Astrocyte (in vitro differentiated cells and primary cell): ENCODE data around the gene CSNK2A1. TPM values are rescaled to one million over a fixed set of nuclear protein-coding genes. Genes with fewer than 3 reads are reported as not detected.

Experiments used
- DNase-seq: peaks from one replicate; pipeline ENCODE4 v3.0.0-alpha.2; 2010; ENCODE audit warnings: low read depth
- FAIRE-seq: peaks from 2 replicates; lab custom pipeline; 2011; peaks lifted over from hg19 to GRCh38; lab: Jason Lieb, UNC
- H2AFZ ChIP-seq: 2 replicates; pipeline ENCODE4 v1.6.0; 2012; ENCODE audit warnings: low read depth, low read length, inconsistent platforms
- H3K27ac ChIP-seq: 2 replicates; pipeline ENCODE4 v1.5.1; 2011; ENCODE audit warnings: low read depth, low read length, inconsistent platforms
- H3K27me3 ChIP-seq: 2 replicates; pipeline ENCODE4 v1.6.0; 2011; ENCODE audit warnings: low read length, inconsistent platforms; ENCODE audit not compliant: insufficient read depth
- H3K36me3 ChIP-seq: 2 replicates; pipeline ENCODE4 v1.5.1; 2011; ENCODE audit warnings: low read length, inconsistent platforms; ENCODE audit not compliant: insufficient read depth
- H3K4me1 ChIP-seq: 2 replicates; pipeline ENCODE4 v1.5.1; 2011; ENCODE audit warnings: low read length, inconsistent platforms; ENCODE audit not compliant: insufficient read depth
- H3K4me2 ChIP-seq: 2 replicates; pipeline ENCODE4 v1.6.0; 2012; ENCODE audit warnings: low read length, inconsistent platforms
- H3K4me3 ChIP-seq: 2 replicates; pipeline ENCODE4 v1.5.1; 2011; ENCODE audit warnings: low read depth, mild to moderate bottlenecking, low read length, inconsistent platforms; ENCODE audit not compliant: insufficient read depth
- H3K79me2 ChIP-seq: 2 replicates; pipeline ENCODE4 v1.6.0; 2012; ENCODE audit warnings: mild to moderate bottlenecking, low read length, inconsistent platforms; ENCODE audit not compliant: insufficient read depth
- H3K9ac ChIP-seq: 2 replicates; pipeline ENCODE4 v1.6.0; 2012; ENCODE audit warnings: mild to moderate bottlenecking, low read length, inconsistent platforms
- H3K9me3 ChIP-seq: 2 replicates; pipeline ENCODE4 v1.5.1; 2012; ENCODE audit warnings: low read depth, mild to moderate bottlenecking, low read length, inconsistent platforms; ENCODE audit not compliant: insufficient read depth
- H4K20me1 ChIP-seq: 2 replicates; pipeline ENCODE4 v1.6.0; 2012; ENCODE audit warnings: low read length, inconsistent platforms; ENCODE audit not compliant: insufficient read depth
- H3K27ac Mint-ChIP-seq: one replicate; pipeline ENCODE4 v1.8.0; 2021; ENCODE audit warnings: mild to moderate bottlenecking, mixed read lengths; ENCODE audit not compliant: unreplicated experiment
- H3K27me3 Mint-ChIP-seq: one replicate; pipeline ENCODE4 v1.8.0; 2021; ENCODE audit warnings: low read depth, mixed read lengths; ENCODE audit not compliant: unreplicated experiment
- H3K36me3 Mint-ChIP-seq: one replicate; pipeline ENCODE4 v1.8.0; 2021; ENCODE audit warnings: low read depth, mixed read lengths; ENCODE audit not compliant: unreplicated experiment
- H3K4me1 Mint-ChIP-seq: one replicate; pipeline ENCODE4 v1.8.0; 2021; ENCODE audit warnings: low read depth, mixed read lengths; ENCODE audit not compliant: unreplicated experiment
- H3K4me3 Mint-ChIP-seq: one replicate; pipeline ENCODE4 v1.8.0; 2021; ENCODE audit warnings: mild to moderate bottlenecking, moderate library complexity, mixed read lengths; ENCODE audit not compliant: unreplicated experiment
- H3K9me3 Mint-ChIP-seq: one replicate; pipeline ENCODE4 v1.8.0; 2021; ENCODE audit warnings: mild to moderate bottlenecking, mixed read lengths; ENCODE audit not compliant: unreplicated experiment
- EZH2 ChIP-seq: IDR thresholded peaks from 2 replicates; pipeline ENCODE4 v1.6.1; 2012; ENCODE audit warnings: mild to moderate bottlenecking, low read length, inconsistent platforms; ENCODE audit not compliant: insufficient read depth
- total RNA-seq: library from RNA; stranded (reverse); gene quantifications from 2 replicates; pipeline ENCODE4 v1.2.1, GENCODE V29; 2021
- TF ChIP-seq, protein P1 (sequence below): IDR thresholded peaks from 2 replicates; pipeline ENCODE4 v1.5.1; 2011; ENCODE audit warnings: low read depth, mild to moderate bottlenecking, inconsistent platforms, low read length, moderate library complexity; ENCODE audit not compliant: insufficient read depth

Gene CSNK2A1
- total RNA-seq, 1 donor from 2014 or later = 226 TPM

DNA sequence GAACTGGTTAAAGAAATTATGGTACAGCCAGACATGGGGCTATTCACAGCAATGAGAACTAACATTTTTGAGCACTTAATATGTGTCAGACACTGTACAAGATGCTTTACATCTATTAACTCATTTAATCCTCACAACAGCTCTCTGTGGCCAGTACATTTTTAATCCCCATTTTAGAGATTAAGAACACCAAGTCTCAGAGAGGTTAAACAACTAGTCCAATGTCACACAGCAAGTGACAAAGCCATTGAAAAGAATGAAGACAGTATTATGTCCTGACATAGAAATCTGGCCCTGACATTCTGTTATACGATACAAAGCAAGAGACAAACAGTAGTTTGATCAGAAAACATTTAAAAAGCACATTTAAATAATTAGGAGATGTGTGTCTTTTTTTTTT lies 3.8 kb upstream of the CSNK2A1 start:
- no peak overlapping the region for H3K27ac ChIP-seq
- DNase-seq = no peak
- H3K4me1 Mint-ChIP-seq = peaks cover 6% of the 10 kb centered on the region
- peaks cover 20% of the 10 kb centered on the region for H3K27me3 ChIP-seq
- H3K36me3 ChIP-seq = no peaks in the 10 kb centered on the region
- H4K20me1 ChIP-seq = peaks cover 7% of the 10 kb centered on the region
- H3K36me3 Mint-ChIP-seq = peaks cover 4% of the 10 kb centered on the region
- H2AFZ ChIP-seq = no peak overlapping the region
- TF ChIP-seq, protein P1, sequence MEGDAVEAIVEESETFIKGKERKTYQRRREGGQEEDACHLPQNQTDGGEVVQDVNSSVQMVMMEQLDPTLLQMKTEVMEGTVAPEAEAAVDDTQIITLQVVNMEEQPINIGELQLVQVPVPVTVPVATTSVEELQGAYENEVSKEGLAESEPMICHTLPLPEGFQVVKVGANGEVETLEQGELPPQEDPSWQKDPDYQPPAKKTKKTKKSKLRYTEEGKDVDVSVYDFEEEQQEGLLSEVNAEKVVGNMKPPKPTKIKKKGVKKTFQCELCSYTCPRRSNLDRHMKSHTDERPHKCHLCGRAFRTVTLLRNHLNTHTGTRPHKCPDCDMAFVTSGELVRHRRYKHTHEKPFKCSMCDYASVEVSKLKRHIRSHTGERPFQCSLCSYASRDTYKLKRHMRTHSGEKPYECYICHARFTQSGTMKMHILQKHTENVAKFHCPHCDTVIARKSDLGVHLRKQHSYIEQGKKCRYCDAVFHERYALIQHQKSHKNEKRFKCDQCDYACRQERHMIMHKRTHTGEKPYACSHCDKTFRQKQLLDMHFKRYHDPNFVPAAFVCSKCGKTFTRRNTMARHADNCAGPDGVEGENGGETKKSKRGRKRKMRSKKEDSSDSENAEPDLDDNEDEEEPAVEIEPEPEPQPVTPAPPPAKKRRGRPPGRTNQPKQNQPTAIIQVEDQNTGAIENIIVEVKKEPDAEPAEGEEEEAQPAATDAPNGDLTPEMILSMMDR = no peak
- H3K9me3 ChIP-seq = no peaks in the 10 kb centered on the region
- FAIRE-seq = no peak
- H3K4me2 ChIP-seq = no peak overlapping the region
- H3K9ac ChIP-seq = no peak overlapping the region
- peaks cover 9% of the 10 kb centered on the region for H3K27me3 Mint-ChIP-seq
- no peak overlapping the region for H3K27ac Mint-ChIP-seq
- no peaks in the 10 kb centered on the region for H3K4me1 ChIP-seq
- peaks cover 12% of the 10 kb centered on the region for H3K79me2 ChIP-seq
- H3K4me3 ChIP-seq = no peak overlapping the region
- H3K4me3 Mint-ChIP-seq = no peak overlapping the region
- peaks cover 2% of the 10 kb centered on the region for H3K9me3 Mint-ChIP-seq

DNA sequence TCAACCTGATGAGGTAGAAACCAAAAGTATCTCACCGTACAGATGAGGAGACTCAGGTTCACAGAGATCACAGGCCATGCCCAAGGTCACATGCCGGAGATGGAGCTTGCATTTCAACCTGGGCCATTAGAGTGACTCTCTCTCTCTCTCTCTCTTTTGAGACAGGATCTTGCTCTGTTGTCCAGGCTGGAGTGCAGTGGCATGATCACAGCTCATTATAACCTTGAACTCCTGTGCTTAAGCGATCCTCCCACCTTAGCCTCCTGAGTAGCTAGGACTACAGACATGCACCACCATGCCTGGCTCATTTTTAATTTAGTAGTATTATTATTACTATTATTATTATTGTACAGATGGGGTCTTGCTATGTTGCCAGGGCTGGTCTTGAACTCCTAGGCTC lies 2.8 kb upstream of the CSNK2A1 start:
- peaks cover 9% of the 10 kb centered on the region for H3K27me3 Mint-ChIP-seq
- peaks cover 16% of the 10 kb centered on the region for H4K20me1 ChIP-seq
- peaks cover 22% of the 10 kb centered on the region for H3K79me2 ChIP-seq
- peaks cover 8% of the 10 kb centered on the region for H3K36me3 Mint-ChIP-seq
- no peak overlapping the region for H3K27ac ChIP-seq
- H3K27ac Mint-ChIP-seq = no peak overlapping the region
- H3K9me3 ChIP-seq = no peaks in the 10 kb centered on the region
- no peak overlapping the region for H3K9ac ChIP-seq
- H3K27me3 ChIP-seq = peaks cover 15% of the 10 kb centered on the region
- H3K4me2 ChIP-seq = no peak overlapping the region
- no peak for TF ChIP-seq EZH2
- TF ChIP-seq, protein P1 = no peak
- H3K4me1 ChIP-seq = peaks cover 4% of the 10 kb centered on the region
- peaks cover 10% of the 10 kb centered on the region for H3K4me1 Mint-ChIP-seq
- FAIRE-seq (no peak), DNase-seq (no peak)
- H3K36me3 ChIP-seq = no peaks in the 10 kb centered on the region
- H3K4me3 ChIP-seq = no peak overlapping the region
- H2AFZ ChIP-seq = no peak overlapping the region
- no peak overlapping the region for H3K4me3 Mint-ChIP-seq
- H3K9me3 Mint-ChIP-seq = peaks cover 2% of the 10 kb centered on the region

DNA sequence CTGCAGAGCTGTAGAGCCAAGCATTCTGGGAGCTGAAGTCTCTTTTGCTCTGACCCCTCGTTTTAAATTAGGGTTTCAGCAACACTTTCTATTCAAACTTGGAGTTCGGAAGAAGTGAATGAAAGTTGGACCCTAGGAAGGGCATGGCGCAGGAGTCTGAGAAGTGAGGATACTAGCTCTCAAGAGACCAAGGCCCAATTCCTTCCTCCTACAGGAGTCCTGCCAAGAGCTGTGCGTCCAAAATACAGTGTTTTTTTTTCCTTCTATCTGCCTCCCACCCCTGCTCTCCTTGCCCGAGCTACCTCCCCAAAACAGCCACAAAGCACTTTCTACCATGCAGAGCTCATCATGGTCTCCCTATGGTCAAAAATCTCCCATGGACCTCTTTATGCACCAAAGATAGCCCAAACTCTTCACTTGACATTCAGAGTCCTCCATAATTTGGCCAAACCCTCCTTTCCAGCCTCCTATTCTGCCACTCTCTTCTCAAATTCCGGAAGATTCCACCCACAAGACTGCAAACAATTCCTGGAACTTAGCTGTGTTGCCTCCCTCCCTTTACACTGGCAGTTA lies 649 bp upstream of the CSNK2A1 start:
- Histone ChIP-seq H3K4me3 (peak overlapping the region; percentile 79), H3K27ac (peak overlapping the region; percentile 87), H3K27me3 (peaks cover 3% of the 10 kb centered on the region), H3K9ac (peak overlapping the region; percentile 97), H3K4me1 (peaks cover 17% of the 10 kb centered on the region), H3K79me2 (peaks cover 43% of the 10 kb centered on the region), H3K9me3 (no peaks in the 10 kb centered on the region), H3K4me2 (peak overlapping the region; percentile 95), H3K36me3 (peaks cover 2% of the 10 kb centered on the region), H4K20me1 (peaks cover 38% of the 10 kb centered on the region), H2AFZ (peak overlapping the region; percentile 74)
- Mint-ChIP-seq H3K36me3 (peaks cover 17% of the 10 kb centered on the region), H3K27ac (peak overlapping the region; percentile 98), H3K4me1 (peaks cover 22% of the 10 kb centered on the region), H3K4me3 (peak overlapping the region; percentile 91), H3K9me3 (no peaks in the 10 kb centered on the region), H3K27me3 (peaks cover 7% of the 10 kb centered on the region)
- DNase-seq = no peak
- FAIRE-seq = no peak
- TF ChIP-seq EZH2 = no peak
